NCI-H146 (cell line): Measurements from ENCODE around the gene PUM1.
"Not testable (repeated sequence)": the region's sequence is repeated elsewhere in the genome, so short reads cannot be mapped to it uniquely, and the experiment has no call there.

Source experiments
- DNase-seq: peaks from one replicate; lab custom pipeline; 2025; lab: John Stamatoyannopoulos, UW

The PUM1 gene

GRCh38 chr1:30964706-30965105, 100.8 kb downstream of the PUM1 start:
- no peak for DNase-seq

GRCh38 chr1:30962609-30963508, 102.7 kb downstream of the PUM1 start:
- no peak for DNase-seq

- no peak for DNase-seq
Observed at GRCh38 chr1:30957560-30958222, 107.8 kb downstream of the PUM1 start.

GRCh38 chr1:30955448-30956015, 110.0 kb downstream of the PUM1 start:
- no peak for DNase-seq

- DNase-seq, result no peak
Observed at GRCh38 chr1:30953685-30954084, 111.8 kb downstream of the PUM1 start.

- no peak for DNase-seq
Observed at GRCh38 chr1:30952098-30952497, 113.4 kb downstream of the PUM1 start.

GRCh38 chr1:30950700-30951099, 114.8 kb downstream of the PUM1 start:
- DNase-seq, result no peak

GRCh38 chr1:30950053-30950452, 115.5 kb downstream of the PUM1 start:
- no peak for DNase-seq

- DNase-seq, result not testable (repeated sequence)
Observed at GRCh38 chr1:30949487-30949838, 116.1 kb downstream of the PUM1 start.

- DNase-seq, result not testable (repeated sequence)
Observed at GRCh38 chr1:30948813-30949486, 116.6 kb downstream of the PUM1 start.

GRCh38 chr1:30948278-30948677, 117.2 kb downstream of the PUM1 start:
- DNase-seq, result no peak

GRCh38 chr1:30947212-30947611, 118.3 kb downstream of the PUM1 start:
- no peak for DNase-seq

GRCh38 chr1:30942326-30942963, 123.1 kb downstream of the PUM1 start:
- DNase-seq, result no peak

GRCh38 chr1:30940541-30940940, 125.0 kb downstream of the PUM1 start:
- DNase-seq, result no peak

- no peak for DNase-seq
Observed at GRCh38 chr1:30936541-30937171, 128.9 kb downstream of the PUM1 start.

GRCh38 chr1:30935758-30936157, 129.8 kb downstream of the PUM1 start:
- not testable (repeated sequence) for DNase-seq

- no peak for DNase-seq
Observed at GRCh38 chr1:30934613-30935012, 130.9 kb downstream of the PUM1 start.

GRCh38 chr1:30933874-30934252, 131.7 kb downstream of the PUM1 start:
- no peak for DNase-seq

- no peak for DNase-seq
Observed at GRCh38 chr1:30930631-30931173, 134.8 kb downstream of the PUM1 start.

GRCh38 chr1:30929944-30930525, 135.5 kb downstream of the PUM1 start:
- no peak for DNase-seq
